GM13977 (cell line): ENCODE data around the gene CERK.

Experiments used
- DNase-seq: peaks from one replicate; pipeline ENCODE4 v3.0.0; 2012; ENCODE audit warnings: low spot score
- in situ Hi-C: fragments of 300-500 bp; cut with MboI; formaldehyde crosslinking; loops from one replicate; pipeline ENCODE4 v1.12.0; 2022; ENCODE audit warnings: low sequenced_read_pairs, low pct_unique_long_range_greater_than_20kb, mixed read lengths, inconsistent platforms; ENCODE audit not compliant: unreplicated experiment
- TF ChIP-seq, protein P1 (sequence below): IDR thresholded peaks from 2 replicates; pipeline ENCODE4 v1.5.1; 2012; ENCODE audit warnings: mild to moderate bottlenecking, control low read depth; ENCODE audit not compliant: insufficient read depth; ENCODE audit errors: extremely low read depth, missing control alignments

Gene CERK

GRCh38 chr22:46732041-46732379 lies 6.0 kb downstream of the CERK start:
- no peak for DNase-seq
- in situ Hi-C loops, result no loop called here
- TF ChIP-seq, protein P1, sequence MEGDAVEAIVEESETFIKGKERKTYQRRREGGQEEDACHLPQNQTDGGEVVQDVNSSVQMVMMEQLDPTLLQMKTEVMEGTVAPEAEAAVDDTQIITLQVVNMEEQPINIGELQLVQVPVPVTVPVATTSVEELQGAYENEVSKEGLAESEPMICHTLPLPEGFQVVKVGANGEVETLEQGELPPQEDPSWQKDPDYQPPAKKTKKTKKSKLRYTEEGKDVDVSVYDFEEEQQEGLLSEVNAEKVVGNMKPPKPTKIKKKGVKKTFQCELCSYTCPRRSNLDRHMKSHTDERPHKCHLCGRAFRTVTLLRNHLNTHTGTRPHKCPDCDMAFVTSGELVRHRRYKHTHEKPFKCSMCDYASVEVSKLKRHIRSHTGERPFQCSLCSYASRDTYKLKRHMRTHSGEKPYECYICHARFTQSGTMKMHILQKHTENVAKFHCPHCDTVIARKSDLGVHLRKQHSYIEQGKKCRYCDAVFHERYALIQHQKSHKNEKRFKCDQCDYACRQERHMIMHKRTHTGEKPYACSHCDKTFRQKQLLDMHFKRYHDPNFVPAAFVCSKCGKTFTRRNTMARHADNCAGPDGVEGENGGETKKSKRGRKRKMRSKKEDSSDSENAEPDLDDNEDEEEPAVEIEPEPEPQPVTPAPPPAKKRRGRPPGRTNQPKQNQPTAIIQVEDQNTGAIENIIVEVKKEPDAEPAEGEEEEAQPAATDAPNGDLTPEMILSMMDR, result no peak

DNA sequence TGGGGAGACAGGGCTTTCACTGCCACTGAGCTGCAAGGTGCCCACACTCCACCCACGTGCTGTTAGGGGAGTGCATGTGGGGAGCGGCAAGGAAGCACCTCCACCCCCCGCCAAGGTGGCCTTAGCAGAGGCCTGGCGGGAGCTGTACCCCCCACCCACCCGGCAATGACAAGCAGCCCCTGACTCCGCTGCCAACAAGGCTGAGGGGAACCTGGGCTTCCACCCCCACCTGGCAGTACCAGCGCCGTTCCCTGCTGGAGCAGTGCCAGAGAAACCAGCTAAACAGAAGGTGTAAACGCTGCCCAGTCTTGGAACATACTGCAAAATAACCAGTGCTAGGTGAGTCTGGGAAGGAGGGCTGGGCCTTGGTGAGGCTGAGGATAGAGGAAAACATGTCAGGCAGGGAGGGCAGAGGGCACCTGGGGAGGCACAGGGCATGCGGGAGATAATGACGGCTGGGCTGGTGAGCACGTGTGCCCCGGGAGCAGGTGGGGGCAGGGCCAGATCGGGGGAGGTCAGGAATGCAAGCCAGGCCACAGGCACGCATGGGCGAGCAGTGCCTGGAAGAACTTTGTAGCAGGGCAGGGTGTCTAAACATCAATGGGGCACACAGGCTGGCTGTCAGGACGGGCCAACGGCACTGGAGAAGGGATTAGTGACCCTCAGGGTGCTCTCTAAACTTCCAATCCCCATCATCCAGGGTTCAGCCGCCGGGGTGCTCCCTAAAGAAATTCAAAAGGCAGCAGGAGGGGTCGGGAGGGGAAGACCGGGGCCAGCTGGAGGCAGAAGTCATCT lies 6.6 kb downstream of the CERK start:
- in situ Hi-C loops, result no loop called here
- TF ChIP-seq, protein P1, result no peak
- DNase-seq, result no peak

GRCh38 chr22:46730568-46731245 lies 7.3 kb downstream of the CERK start:
- DNase-seq, result no peak
- in situ Hi-C loops, result no loop called here
- TF ChIP-seq, protein P1, result no peak

- DNase-seq, result no peak
- TF ChIP-seq, protein P1, result no peak
These were observed 9.6 kb downstream of the CERK start for GRCh38 chr22:46728470-46728869.

GRCh38 chr22:46727813-46728364 lies 10.2 kb downstream of the CERK start:
- TF ChIP-seq, protein P1, result no peak
- no peak for DNase-seq
- in situ Hi-C loops, result no loop called here

More at GRCh38 chr22:46728470-46728869, 9.6 kb downstream of the CERK start:
- in situ Hi-C loops, result no loop called here

DNA sequence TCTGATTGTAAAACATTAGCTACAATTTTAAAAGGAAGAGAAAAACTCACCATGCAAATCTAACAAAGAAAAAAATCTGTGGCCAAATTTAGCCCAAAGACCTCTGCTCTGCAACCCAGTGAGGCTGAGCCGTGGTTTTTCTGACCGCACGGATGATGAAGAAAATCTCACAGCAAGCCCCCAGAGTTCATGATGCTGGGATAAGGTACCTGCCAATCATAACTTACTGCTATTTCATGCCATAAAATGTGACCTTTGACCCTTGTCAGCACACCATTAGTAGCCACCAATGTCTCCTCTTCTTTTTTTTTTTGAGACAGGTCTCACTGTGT lies 11.1 kb downstream of the CERK start:
- in situ Hi-C loops, result no loop called here
- peak; percentile 60 for DNase-seq
- TF ChIP-seq, protein P1, result no peak
